ENCODE measurements around the gene FFAR2.

Gene FFAR2

GRCh38 chr19:35486268-35486708, 38.2 kb downstream of the FFAR2 start:
- no peak for DNase-seq (ENCODE audit: low read depth, low spot score)

GRCh38 chr19:35487656-35488182, 39.7 kb downstream of the FFAR2 start:
- DNase-seq (ENCODE audit: low read depth, low spot score) = no peak

GRCh38 chr19:35488677-35489076, 40.6 kb downstream of the FFAR2 start:
- DNase-seq (ENCODE audit: low read depth, low spot score) = no peak

GRCh38 chr19:35490364-35490763, 42.3 kb downstream of the FFAR2 start, which contains the start of gene KRTDAP:
Gene KRTDAP, minus strand, starts transcription at chr19:35490464. Its CDS starts 22 bp downstream, at chr19:35490442.
- no peak for DNase-seq (ENCODE audit: low read depth, low spot score)

GRCh38 chr19:35491836-35492360, 43.8 kb downstream of the FFAR2 start:
- no peak for DNase-seq (ENCODE audit: low read depth, low spot score)

GRCh38 chr19:35493971-35494370, 45.9 kb downstream of the FFAR2 start:
- no peak for DNase-seq (ENCODE audit: low read depth, low spot score)

GRCh38 chr19:35495107-35496064, 47.3 kb downstream of the FFAR2 start:
- DNase-seq (ENCODE audit: low read depth, low spot score) = no peak

GRCh38 chr19:35497406-35497805, 49.3 kb downstream of the FFAR2 start:
- DNase-seq (ENCODE audit: low read depth, low spot score) = no peak

GRCh38 chr19:35498220-35498619, 50.2 kb downstream of the FFAR2 start:
- no peak for DNase-seq (ENCODE audit: low read depth, low spot score)

GRCh38 chr19:35498984-35499527, 51.0 kb downstream of the FFAR2 start:
- DNase-seq (ENCODE audit: low read depth, low spot score) = no peak

GRCh38 chr19:35500611-35501010, 52.6 kb downstream of the FFAR2 start:
- DNase-seq (ENCODE audit: low read depth, low spot score) = no peak
